HepG2 (cell line): ENCODE data around the gene OSBPL9. TPM values are rescaled to one million over a fixed set of nuclear protein-coding genes. Genes with fewer than 3 reads are reported as not detected.

Experiments
- ARID2 ChIP-seq: sonication (generic); formaldehyde crosslinking; IDR thresholded peaks from 2 replicates; pipeline ENCODE4 v1.8.1; 2022; ENCODE audit warnings: mild to moderate bottlenecking, missing genetic modification reagents, borderline replicate concordance
- CBX2 ChIP-seq, 2 experiments: fragments of 200-600 bp in 1 of 2; sonication (generic); formaldehyde crosslinking in 1 of 2; IDR thresholded peaks; 2 replicates each; pipeline versions ENCODE4 v1.7.0 to v1.8.1; 2018 to 2022; ENCODE audit warnings: low read depth in 2 of 2, low read length in 1 of 2, mild to moderate bottlenecking in 1 of 2, missing genetic modification reagents in 1 of 2
- CREM ChIP-seq, 2 experiments: sonication (generic) in 1 of 2; formaldehyde crosslinking in 1 of 2; IDR thresholded peaks; 2 replicates each; pipeline versions ENCODE4 v1.4.0 to v1.6.1; 2016 to 2020; ENCODE audit warnings: antibody characterized with exemption in 1 of 2, mild to moderate bottlenecking in 1 of 2, missing genetic modification reagents in 1 of 2
- FOXA1 ChIP-seq, 2 experiments: fragments of 450-650 bp in 1 of 2; sonication (generic) in 1 of 2; formaldehyde crosslinking in 1 of 2; IDR thresholded peaks; 2 replicates each; pipeline versions ENCODE4 v1.4.0 to v1.6.1; 2016 to 2020; ENCODE audit warnings: missing genetic modification reagents in 1 of 2
- FOXP1 ChIP-seq, 2 experiments: fragments of 450-650 bp in 1 of 2; IDR thresholded peaks; 2 replicates each; pipeline ENCODE4 v1.6.1; 2017 to 2018; ENCODE audit warnings: antibody characterized with exemption in 1 of 2
- NCOA2 ChIP-seq: sonication (generic); formaldehyde crosslinking; IDR thresholded peaks from 2 replicates; pipeline ENCODE4 v1.8.0; 2022; ENCODE audit warnings: inconsistent platforms
- PRDM10 ChIP-seq: sonication (generic); formaldehyde crosslinking; IDR thresholded peaks from 2 replicates; pipeline ENCODE4 v1.4.0; 2020; ENCODE audit warnings: low read depth, missing genetic modification reagents
- RXRA ChIP-seq: sonication (generic); formaldehyde crosslinking; IDR thresholded peaks from 2 replicates; pipeline ENCODE4 v1.5.1; 2020; ENCODE audit warnings: missing genetic modification reagents
- RXRB ChIP-seq: IDR thresholded peaks from 2 replicates; pipeline ENCODE4 v1.6.1; 2016; ENCODE audit warnings: borderline replicate concordance, missing genetic modification reagents, missing compliant biosample characterization
- TAF1 ChIP-seq: sonication (generic); formaldehyde crosslinking; IDR thresholded peaks from 2 replicates; pipeline ENCODE4 v1.4.0; 2020; ENCODE audit warnings: missing genetic modification reagents
- TBX3 ChIP-seq: fragments of 450-650 bp; IDR thresholded peaks from 2 replicates; pipeline ENCODE4 v1.6.1; 2017; ENCODE audit warnings: antibody characterized with exemption, mild to moderate bottlenecking, inconsistent platforms, borderline replicate concordance
- TCF12 ChIP-seq, 2 experiments: fragments of 450-650 bp in 1 of 2; sonication (generic) in 1 of 2; formaldehyde crosslinking in 1 of 2; IDR thresholded peaks; 2 replicates each; pipeline versions ENCODE4 v1.6.1 to v1.8.0; 2017 to 2022; ENCODE audit warnings: antibody characterized with exemption in 1 of 2, mild to moderate bottlenecking in 1 of 2, missing genetic modification reagents in 1 of 2, moderate library complexity in 1 of 2
- ZNF10 ChIP-seq: sonication (generic); formaldehyde crosslinking; IDR thresholded peaks from 2 replicates; pipeline ENCODE4 v1.4.0; 2020; ENCODE audit warnings: mild to moderate bottlenecking, low read depth, missing genetic modification reagents, borderline replicate concordance
- ZNF205 ChIP-seq: IDR thresholded peaks from 2 replicates; pipeline ENCODE4 v1.6.1; 2018; ENCODE audit warnings: missing biosample characterization, missing genetic modification reagents
- ZNF331 ChIP-seq: sonication (generic); formaldehyde crosslinking; IDR thresholded peaks from 2 replicates; pipeline ENCODE4 v1.4.0; 2020; ENCODE audit warnings: missing genetic modification reagents
- ZNF337 ChIP-seq: sonication (generic); formaldehyde crosslinking; IDR thresholded peaks from 2 replicates; pipeline ENCODE4 v1.5.1; 2020; ENCODE audit warnings: missing genetic modification reagents, low read depth, mild to moderate bottlenecking, borderline replicate concordance
- polyA plus RNA-seq, 8 experiments: library from polyadenylated mRNA; depleted of rRNA in 3 of 8; stranded (reverse) in 7 of 8; unstranded in 1 of 8; fragments of >200 nt; fragmentation: Illumina TruSeq in 4 of 8; extraction: Trizol in 4 of 8; gene quantifications; 2 replicates each; pipeline versions ENCODE4 v1.2.1 to v1.2.3, GENCODE V29; 2011 to 2016; ENCODE audit warnings: low read depth in 4 of 8, missing spikeins in 1 of 8, mixed read lengths in 1 of 8; ENCODE audit not compliant: insufficient read depth in 1 of 8
- total RNA-seq, 5 experiments: library from RNA; depleted of rRNA; stranded (reverse); fragments of >200 nt; fragmentation: Illumina TruSeq; extraction: Trizol; gene quantifications; 2 replicates each; pipeline ENCODE4 v1.2.3, GENCODE V29; 2016; ENCODE audit warnings: low read depth in 1 of 5
- TF ChIP-seq, protein P1 (sequence below): IDR thresholded peaks from 2 replicates; pipeline ENCODE4 v1.6.1; 2012; ENCODE audit warnings: low read length, improper control_type of control experiment
- TF ChIP-seq, protein P2 (sequence below): sonication (generic); formaldehyde crosslinking; conservative IDR thresholded peaks from 2 replicates; pipeline ENCODE4 v1.8.0; 2022; ENCODE audit warnings: mild to moderate bottlenecking, moderate library complexity, missing genetic modification reagents

The OSBPL9 gene
- total and polyA plus RNA-seq, 2 of the 13 experiments (the other 11 are each of a cell fraction or from before 2014, with no cell fraction given), result 83.6 to 142 TPM

- TF ChIP-seq, protein P1, sequence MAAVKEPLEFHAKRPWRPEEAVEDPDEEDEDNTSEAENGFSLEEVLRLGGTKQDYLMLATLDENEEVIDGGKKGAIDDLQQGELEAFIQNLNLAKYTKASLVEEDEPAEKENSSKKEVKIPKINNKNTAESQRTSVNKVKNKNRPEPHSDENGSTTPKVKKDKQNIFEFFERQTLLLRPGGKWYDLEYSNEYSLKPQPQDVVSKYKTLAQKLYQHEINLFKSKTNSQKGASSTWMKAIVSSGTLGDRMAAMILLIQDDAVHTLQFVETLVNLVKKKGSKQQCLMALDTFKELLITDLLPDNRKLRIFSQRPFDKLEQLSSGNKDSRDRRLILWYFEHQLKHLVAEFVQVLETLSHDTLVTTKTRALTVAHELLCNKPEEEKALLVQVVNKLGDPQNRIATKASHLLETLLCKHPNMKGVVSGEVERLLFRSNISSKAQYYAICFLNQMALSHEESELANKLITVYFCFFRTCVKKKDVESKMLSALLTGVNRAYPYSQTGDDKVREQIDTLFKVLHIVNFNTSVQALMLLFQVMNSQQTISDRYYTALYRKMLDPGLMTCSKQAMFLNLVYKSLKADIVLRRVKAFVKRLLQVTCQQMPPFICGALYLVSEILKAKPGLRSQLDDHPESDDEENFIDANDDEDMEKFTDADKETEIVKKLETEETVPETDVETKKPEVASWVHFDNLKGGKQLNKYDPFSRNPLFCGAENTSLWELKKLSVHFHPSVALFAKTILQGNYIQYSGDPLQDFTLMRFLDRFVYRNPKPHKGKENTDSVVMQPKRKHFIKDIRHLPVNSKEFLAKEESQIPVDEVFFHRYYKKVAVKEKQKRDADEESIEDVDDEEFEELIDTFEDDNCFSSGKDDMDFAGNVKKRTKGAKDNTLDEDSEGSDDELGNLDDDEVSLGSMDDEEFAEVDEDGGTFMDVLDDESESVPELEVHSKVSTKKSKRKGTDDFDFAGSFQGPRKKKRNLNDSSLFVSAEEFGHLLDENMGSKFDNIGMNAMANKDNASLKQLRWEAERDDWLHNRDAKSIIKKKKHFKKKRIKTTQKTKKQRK, result no peak
- TF ChIP-seq ZNF337 (CRISPR knock-in tag) (0 out of 2 replicates have a peak, but pooled peaks have one; percentile 51), TAF1 (no peak; the same call in 1 of the 2 replicates), RXRA (CRISPR knock-in tag) (peak; percentile 91), FOXP1 (IDR thresholded peaks at IDR 0.05) (no peak), FOXP1 (CRISPR knock-in tag; IDR thresholded peaks at IDR 0.05) (no peak; the same call in 1 of the 2 replicates), CBX2 (IDR thresholded peaks at IDR 0.05; ENCODE audit: low read depth, low read length) (no peak), CBX2 (CRISPR knock-in tag; IDR thresholded peaks at IDR 0.05; ENCODE audit: low read depth) (no peak), ZNF331 (CRISPR knock-in tag) (no peak), RXRB (peak; percentile 89), ZNF205 (CRISPR knock-in tag) (0 out of 2 replicates have a peak, but pooled peaks have one; percentile 24), PRDM10 (no peak), ARID2 (CRISPR knock-in tag) (no peak), TBX3 (no peak), FOXA1 (IDR thresholded peaks at IDR 0.05) (no peak), FOXA1 (CRISPR knock-in tag; IDR thresholded peaks at IDR 0.05) (no peak), CREM (IDR thresholded peaks at IDR 0.05) (no peak), CREM (CRISPR knock-in tag; IDR thresholded peaks at IDR 0.05) (no peak), ZNF10 (CRISPR knock-in tag) (no peak), TCF12 (IDR thresholded peaks at IDR 0.05) (no peak), TCF12 (CRISPR knock-in tag; IDR thresholded peaks at IDR 0.05) (no peak), NCOA2 (CRISPR knock-in tag) (peak; percentile 14; the same call in 1 of the 2 replicates)
- TF ChIP-seq, protein P2, sequence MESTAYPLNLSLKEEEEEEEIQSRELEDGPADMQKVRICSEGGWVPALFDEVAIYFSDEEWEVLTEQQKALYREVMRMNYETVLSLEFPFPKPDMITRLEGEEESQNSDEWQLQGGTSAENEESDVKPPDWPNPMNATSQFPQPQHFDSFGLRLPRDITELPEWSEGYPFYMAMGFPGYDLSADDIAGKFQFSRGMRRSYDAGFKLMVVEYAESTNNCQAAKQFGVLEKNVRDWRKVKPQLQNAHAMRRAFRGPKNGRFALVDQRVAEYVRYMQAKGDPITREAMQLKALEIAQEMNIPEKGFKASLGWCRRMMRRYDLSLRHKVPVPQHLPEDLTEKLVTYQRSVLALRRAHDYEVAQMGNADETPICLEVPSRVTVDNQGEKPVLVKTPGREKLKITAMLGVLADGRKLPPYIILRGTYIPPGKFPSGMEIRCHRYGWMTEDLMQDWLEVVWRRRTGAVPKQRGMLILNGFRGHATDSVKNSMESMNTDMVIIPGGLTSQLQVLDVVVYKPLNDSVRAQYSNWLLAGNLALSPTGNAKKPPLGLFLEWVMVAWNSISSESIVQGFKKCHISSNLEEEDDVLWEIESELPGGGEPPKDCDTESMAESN (CRISPR knock-in tag), result peak; percentile 80
Observed at GRCh38 chr1:51729156-51729823, 112.4 kb downstream of the OSBPL9 start (continued).
